Head of caudate nucleus (tissue), 42 donors: Measurements from ENCODE around the gene DICER1.
A peak's percentile ranks its signal among the peaks of the same experiment; 100 is the strongest.

Source experiments
- DNase-seq, 42 donors: peaks; one replicate each; pipeline versions ENCODE4 v3.0.0 to v3.0.0-alpha.2; 2020 to 2021; ENCODE audit warnings: mixed read lengths in 7 of 42
- intact Hi-C: fragments of 100-400 bp; cut with DNase I; formaldehyde crosslinking; loops from one replicate; pipeline ENCODE4 v1.15.0; 2022

The DICER1 gene

GRCh38 chr14:95132760-95133159, 24.6 kb downstream of the DICER1 start:
- intact Hi-C loops: no loop called here
- DNase-seq: no peak

GRCh38 chr14:95130549-95130948, 26.8 kb downstream of the DICER1 start:
- no peak for DNase-seq
- intact Hi-C loops: no loop called here

GRCh38 chr14:95128140-95128539, 29.2 kb downstream of the DICER1 start:
- intact Hi-C loops: no loop called here
- DNase-seq: no peak

GRCh38 chr14:95127531-95127911, 29.8 kb downstream of the DICER1 start:
- intact Hi-C loops: no loop called here
- no peak for DNase-seq

GRCh38 chr14:95126906-95127530, 30.3 kb downstream of the DICER1 start:
- no peak for DNase-seq

GRCh38 chr14:95125915-95126314, 31.4 kb downstream of the DICER1 start:
- intact Hi-C loops: no loop called here
- DNase-seq: no peak

More at GRCh38 chr14:95126906-95127530, 30.3 kb downstream of the DICER1 start:
- intact Hi-C loops: no loop called here

GRCh38 chr14:95125221-95125620, 32.1 kb downstream of the DICER1 start:
- intact Hi-C loops: no loop called here
- no peak for DNase-seq

- DNase-seq: peak in 21 of 42 donors; percentile 33 to 87 (median 55)
- intact Hi-C loops: no loop called here
Observed at GRCh38 chr14:95123891-95124579, 33.3 kb downstream of the DICER1 start.

- intact Hi-C loops: no loop called here
- DNase-seq: no peak
Observed at GRCh38 chr14:95122621-95122945, 34.7 kb downstream of the DICER1 start.

- no peak for DNase-seq
- intact Hi-C loops: no loop called here
Observed at GRCh38 chr14:95121911-95122620, 35.3 kb downstream of the DICER1 start.

GRCh38 chr14:95119336-95119735, 38.0 kb downstream of the DICER1 start:
- DNase-seq: peak in 33 of 42 donors; percentile 27 to 87 (median 70)
- intact Hi-C loops: loop anchor here (5.0 kb wide), 1 partner anchor 38 kb away; the partner anchor contains the start of gene DICER1

GRCh38 chr14:95117937-95118721, 39.2 kb downstream of the DICER1 start:
- DNase-seq: no peak
- intact Hi-C loops: loop anchor here (5.0 kb wide), 1 partner anchor 39 kb away; the partner anchor contains the start of gene DICER1

GRCh38 chr14:95113476-95113875, 43.9 kb downstream of the DICER1 start:
- intact Hi-C loops: no loop called here
- peak in 4 of 42 donors; percentile 23 to 42 (median 34) for DNase-seq

- intact Hi-C loops: no loop called here
Observed at GRCh38 chr14:95111507-95112164, 45.7 kb downstream of the DICER1 start.

GRCh38 chr14:95110178-95110577, 47.2 kb downstream of the DICER1 start:
- DNase-seq: peak in 1 of 42 donors; percentile 30
- intact Hi-C loops: no loop called here

More at GRCh38 chr14:95111507-95112164, 45.7 kb downstream of the DICER1 start:
- DNase-seq: no peak

- intact Hi-C loops: no loop called here
- no peak for DNase-seq
Observed at GRCh38 chr14:95107711-95108110, 49.6 kb downstream of the DICER1 start.

- peak in 2 of 42 donors; percentile 22 to 41 for DNase-seq
- intact Hi-C loops: no loop called here
Observed at GRCh38 chr14:95106971-95107370, 50.4 kb downstream of the DICER1 start.

GRCh38 chr14:95104911-95105310, 52.4 kb downstream of the DICER1 start:
- DNase-seq: peak in 28 of 42 donors; percentile 25 to 81 (median 50)
- intact Hi-C loops: no loop called here

GRCh38 chr14:95102680-95103044, 54.7 kb downstream of the DICER1 start:
- intact Hi-C loops: no loop called here
- peak in 14 of 42 donors; percentile 26 to 75 (median 40) for DNase-seq
